GM19395 (cell line): ENCODE results near the gene MOB1B.
"Not testable (repeated sequence)": the region's sequence is repeated elsewhere in the genome, so short reads cannot be mapped to it uniquely, and the experiment has no call there.

Experiments
- ATAC-seq: cut with Tn5 transposase; IDR thresholded peaks from one replicate; pipeline ENCODE4 v1.9.1; 2021; ENCODE audit warnings: mild to moderate bottlenecking, moderate library complexity; ENCODE audit not compliant: unreplicated experiment

The MOB1B gene

GRCh38 chr4:70901984-70902576 lies at the start of gene MOB1B:
Gene MOB1B (plus strand): TSS chr4:70902369. CDS start chr4:70902537, 168 bp downstream.
- peak; percentile 88 for ATAC-seq

GRCh38 chr4:70855464-70855863 lies 46.7 kb upstream of the MOB1B start:
- no peak for ATAC-seq

DNA sequence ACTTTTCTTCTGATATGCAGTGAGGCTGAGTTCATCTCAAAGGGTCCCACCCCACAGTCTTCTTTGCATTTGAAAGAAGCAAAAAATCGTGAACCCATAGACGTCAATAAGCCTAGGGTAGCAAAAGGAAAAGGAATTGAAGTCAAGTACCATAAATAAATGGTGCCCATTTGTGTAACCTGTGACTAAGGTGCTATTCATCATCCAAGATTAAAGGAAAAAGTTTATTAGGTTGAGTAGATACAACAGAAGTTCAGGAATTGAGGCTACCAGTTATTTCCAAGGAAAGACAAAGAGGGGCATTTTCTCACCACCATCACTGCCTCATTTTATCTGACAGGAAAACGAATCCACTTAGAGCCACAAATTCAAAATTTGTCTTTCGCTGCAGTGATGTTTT lies 43.7 kb upstream of the MOB1B start:
- ATAC-seq, result no peak

DNA sequence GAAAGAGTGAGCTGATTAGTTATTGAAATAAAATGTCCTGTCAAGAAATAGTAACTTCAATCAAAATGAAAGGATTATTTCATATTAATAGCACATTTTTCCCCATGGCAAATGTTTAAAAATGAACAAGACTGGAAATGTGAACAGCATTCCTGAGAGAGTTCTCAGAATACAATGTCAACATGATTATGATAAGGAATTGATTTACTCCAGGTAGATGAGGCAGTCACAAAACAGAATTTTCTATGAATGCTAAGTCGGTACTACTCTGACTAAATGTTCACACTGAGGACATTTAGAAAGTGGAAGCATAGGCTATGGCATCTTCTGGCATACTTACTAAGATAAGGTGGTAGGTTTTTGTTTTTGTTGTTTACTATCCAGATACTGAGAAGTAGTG lies 43.1 kb upstream of the MOB1B start:
- ATAC-seq, result no peak

DNA sequence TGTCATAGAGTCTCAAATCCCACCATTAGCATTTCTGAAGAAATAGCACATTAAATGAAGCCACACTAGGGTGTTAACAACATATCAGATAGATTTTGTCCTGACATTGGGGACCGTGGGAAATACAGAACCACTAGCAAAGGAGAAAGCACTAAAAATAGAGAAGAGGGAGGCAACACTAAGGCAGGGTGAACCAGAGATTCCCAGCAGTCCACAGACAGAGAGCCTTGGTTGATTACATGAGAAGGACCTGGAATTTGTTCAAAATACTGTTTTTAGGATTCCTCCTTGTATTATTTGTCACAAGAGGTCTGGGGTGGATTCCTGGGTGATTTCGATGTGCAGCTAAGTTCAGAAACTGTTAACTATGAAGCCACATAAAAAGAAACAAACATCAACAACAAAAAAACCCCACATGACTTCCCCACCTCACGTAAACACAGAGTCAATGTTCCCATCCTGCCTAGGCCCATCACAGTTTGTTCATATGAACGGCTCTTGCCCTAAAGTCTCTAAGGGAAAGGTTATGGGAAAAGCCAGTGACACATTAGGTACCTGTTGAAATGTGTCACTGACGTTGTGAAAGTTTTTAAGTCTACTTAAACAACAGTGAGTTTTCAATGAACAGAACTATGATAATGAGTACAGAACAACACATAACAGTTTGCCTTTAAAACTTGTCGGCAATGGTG lies 38.9 kb upstream of the MOB1B start:
- peak; percentile 69 for ATAC-seq

- ATAC-seq, result no peak
These were observed 33.4 kb upstream of the MOB1B start for GRCh38 chr4:70868778-70869177.

DNA sequence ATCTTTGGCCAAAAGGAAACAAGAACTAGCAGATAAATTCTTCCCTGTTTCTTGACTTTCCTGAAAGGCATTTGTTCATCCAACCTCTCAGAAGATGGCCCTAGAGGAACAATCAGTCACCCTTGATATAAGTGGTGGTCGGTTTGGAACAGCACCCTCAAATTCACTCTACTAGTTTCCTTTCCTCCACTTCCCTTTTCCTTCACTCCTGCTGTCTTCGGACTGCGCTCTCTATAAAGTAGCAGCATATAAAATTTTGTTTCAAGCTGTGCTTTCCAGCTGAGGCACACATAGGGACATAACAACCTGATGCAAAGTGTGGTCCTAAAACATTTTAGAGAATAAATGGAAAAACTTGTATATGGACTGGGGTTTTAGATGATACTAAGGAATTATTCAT lies 29.0 kb upstream of the MOB1B start:
- ATAC-seq, result no peak

- peak; percentile 83 for ATAC-seq
These were observed 27.7 kb upstream of the MOB1B start for GRCh38 chr4:70874268-70875156.

DNA sequence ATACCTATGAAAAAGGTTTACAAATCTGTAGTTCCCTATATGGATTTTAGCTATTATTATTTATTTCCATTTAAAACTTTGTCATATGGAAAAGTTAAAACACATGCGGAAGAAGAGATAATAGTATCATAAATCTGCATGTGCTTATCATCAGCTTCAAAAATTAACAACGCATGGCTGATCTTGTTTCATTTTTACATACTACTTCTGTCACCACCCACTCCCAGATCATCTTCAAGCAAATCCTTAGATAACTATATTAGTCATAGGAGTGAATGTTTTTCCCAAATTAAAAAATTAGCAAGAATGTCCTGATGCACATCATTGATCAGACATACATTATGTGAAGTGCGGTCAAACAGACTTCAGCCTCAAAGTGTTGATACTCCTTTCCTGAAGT lies 24.6 kb upstream of the MOB1B start:
- no peak for ATAC-seq

GRCh38 chr4:70880739-70881138 lies 21.4 kb upstream of the MOB1B start:
- no peak for ATAC-seq

DNA sequence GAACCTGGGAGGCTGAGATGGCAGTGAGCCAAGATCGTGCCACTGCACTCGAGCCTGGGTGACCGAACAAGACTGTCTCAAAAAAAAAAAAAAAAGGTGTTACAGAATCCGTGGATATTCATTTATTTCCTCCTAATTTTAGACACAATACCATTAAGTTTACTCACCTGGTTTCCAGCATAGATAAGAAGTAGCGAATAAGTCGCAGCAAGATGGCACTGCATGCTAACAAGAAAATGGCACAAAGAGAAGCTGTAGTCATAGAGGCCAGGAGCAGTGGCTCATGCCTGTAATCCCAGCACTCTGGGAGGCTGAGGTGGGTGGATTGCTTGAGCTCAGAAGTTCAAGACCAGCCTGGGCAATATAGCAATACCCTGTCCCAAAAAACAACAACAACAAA lies 17.0 kb upstream of the MOB1B start:
- ATAC-seq, result no peak

- ATAC-seq, result no peak
These were observed 9.9 kb upstream of the MOB1B start for GRCh38 chr4:70892086-70892769.

DNA sequence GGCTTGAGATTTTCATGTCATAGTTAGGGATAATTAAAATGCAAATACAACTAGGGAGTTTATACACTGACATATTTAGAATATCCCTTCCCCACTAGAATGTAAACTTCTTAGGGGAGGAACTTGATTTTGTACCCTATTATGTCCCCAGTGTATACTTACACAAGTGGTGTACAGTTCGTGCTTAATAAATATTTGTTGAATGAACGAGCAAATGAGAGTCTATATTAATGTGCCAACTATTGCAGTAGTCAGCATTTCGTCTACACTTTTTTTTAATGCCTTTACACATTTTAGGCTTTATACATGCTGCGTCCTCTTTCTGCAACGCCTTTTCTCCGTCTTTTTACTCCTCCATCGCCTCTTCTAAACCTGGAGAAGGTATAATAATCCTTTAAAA lies 8.4 kb upstream of the MOB1B start:
- no peak for ATAC-seq

DNA sequence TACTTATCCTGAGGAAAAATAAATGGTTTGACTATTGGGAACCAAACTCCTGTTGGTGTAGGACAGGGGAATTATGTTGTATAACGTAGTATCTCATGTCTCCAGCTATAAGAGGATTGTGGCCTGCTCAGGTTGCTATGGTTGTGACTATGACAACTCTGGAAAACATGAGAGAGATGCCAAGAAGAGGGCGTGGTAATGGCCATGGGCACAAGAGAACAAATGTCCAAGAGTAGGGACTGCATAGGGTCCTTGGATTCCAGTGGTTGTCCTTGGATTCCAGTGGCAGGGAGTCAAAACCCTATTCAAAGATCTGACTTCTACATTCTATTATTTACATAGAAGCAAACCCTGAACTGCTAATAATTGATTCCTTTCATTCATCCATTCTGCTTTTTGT lies 6.8 kb upstream of the MOB1B start:
- no peak for ATAC-seq

DNA sequence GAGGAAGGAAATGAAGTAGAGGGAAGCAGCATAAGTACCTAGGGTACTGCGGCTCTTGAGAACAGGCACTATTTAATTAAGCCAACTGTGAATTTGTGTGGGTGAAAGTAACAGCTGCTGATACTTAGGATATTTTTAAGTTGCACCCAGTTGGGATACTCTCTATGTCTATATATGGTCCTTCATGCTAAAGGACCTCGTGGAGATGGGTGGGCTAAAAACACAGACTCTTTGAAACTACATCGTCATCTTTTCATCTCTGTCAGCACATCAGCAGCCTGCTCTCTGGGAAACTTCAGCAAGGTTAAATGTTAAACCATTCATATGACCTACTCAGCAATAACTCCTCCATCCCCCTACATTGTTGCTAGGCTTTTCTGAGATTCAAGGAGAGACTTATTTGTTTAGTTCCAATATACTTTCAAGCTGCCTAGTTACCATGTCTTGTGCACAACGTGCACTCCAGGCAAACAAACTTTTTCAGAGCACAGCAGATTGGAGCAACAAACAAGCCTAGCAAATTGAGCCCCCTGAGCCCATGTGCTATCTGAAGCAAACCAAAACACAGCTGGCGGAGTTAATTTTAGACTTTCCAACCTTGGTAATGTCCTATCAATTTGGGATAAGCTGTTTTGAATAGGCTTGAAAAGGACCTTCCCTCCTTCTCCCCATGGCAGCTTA lies 6.2 kb upstream of the MOB1B start:
- peak; percentile 77 for ATAC-seq

- not testable (repeated sequence) for ATAC-seq
These were observed 3.6 kb upstream of the MOB1B start for GRCh38 chr4:70898581-70898980.

- no peak for ATAC-seq
These were observed 574 bp upstream of the MOB1B start for GRCh38 chr4:70901607-70901983.

DNA sequence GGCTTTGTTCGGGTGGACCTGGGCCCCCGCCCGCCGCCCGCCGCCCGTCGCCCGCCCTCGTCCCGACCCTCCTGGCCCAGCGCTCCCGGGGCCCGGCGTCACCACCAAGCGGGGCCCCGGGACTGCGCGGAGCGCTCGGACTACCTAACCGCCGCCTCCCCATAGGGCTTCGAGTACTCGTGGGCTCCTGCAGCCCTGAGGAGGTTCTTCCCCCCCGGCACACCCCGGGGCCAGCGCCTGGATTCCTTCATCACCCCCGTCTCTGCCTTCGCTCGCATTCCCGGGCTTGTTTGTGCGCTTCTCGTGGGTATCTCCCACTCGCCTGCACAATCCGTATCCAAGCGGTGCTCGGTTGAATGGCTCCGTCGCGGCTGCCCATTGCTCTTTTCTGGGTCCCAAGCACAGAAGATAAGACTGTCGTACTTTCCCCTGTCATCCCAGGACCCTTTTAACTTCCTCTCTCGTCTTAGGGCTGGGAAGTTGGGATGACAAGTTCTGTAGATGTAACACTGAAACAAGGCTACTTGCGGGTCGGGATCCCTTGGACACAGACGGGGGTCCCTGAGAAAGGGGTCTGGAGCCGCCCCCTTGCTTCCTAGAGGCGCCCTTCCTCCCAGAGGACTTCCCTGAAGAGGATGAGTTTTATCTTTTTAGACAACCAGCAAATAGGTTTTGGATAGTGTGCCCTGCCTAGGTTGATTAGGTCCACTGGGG lies 565 bp downstream of the MOB1B start:
- ATAC-seq, result peak; percentile 55

GRCh38 chr4:70903291-70903603 lies 1.1 kb downstream of the MOB1B start:
- peak; percentile 0 for ATAC-seq

DNA sequence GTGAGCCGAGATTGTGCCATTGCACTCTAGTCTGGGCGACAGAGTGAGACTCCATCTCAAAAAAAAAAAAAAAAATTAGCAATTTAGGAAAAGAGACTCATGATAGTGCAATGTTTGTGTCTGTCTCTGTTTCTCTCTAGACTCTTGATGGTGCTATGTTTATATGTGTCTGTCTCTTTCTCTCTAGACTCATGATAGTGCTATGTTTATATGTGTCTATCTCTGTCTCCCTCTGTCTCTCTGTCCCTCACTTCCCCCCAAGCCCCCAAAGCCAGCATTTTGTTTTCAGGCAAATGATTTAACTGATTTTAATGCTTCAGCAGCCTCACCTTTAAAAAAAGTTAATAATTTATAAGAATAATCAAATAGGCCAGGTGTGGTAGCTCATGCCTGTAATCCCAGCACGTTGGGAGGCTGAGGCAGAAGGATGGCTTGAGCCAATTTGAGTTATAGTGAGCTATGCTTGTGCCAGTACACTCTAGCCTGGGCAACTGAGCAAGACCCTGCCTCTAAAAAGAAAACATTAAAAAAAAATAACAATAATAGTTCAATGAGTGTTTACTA lies 6.9 kb downstream of the MOB1B start:
- ATAC-seq, result peak; percentile 61
